GM21423 (cell line): Measurements from ENCODE around the gene ENOSF1.

Experiments
- ATAC-seq: cut with Tn5 transposase; IDR thresholded peaks from one replicate; pipeline ENCODE4 v1.9.1; 2021; ENCODE audit warnings: mild to moderate bottlenecking, moderate library complexity; ENCODE audit not compliant: unreplicated experiment

The ENOSF1 gene

GRCh38 chr18:644395-645004 is 67.9 kb downstream of the ENOSF1 start:
- peak; percentile 44 for ATAC-seq

GRCh38 chr18:641224-641623 is 71.2 kb downstream of the ENOSF1 start:
- no peak for ATAC-seq

- ATAC-seq: no peak
Observed at GRCh38 chr18:635171-635570, 77.3 kb downstream of the ENOSF1 start.

GRCh38 chr18:634551-635045 is 77.8 kb downstream of the ENOSF1 start:
- no peak for ATAC-seq

- ATAC-seq: no peak
Observed at GRCh38 chr18:631560-631959, 80.9 kb downstream of the ENOSF1 start.

GRCh38 chr18:629269-630150 is 82.9 kb downstream of the ENOSF1 start:
- no peak for ATAC-seq

GRCh38 chr18:627231-627630 is 85.2 kb downstream of the ENOSF1 start:
- ATAC-seq: no peak

GRCh38 chr18:623761-624620 is 88.4 kb downstream of the ENOSF1 start:
- no peak for ATAC-seq

GRCh38 chr18:622289-622688 is 90.1 kb downstream of the ENOSF1 start:
- ATAC-seq: no peak

- no peak for ATAC-seq
Observed at GRCh38 chr18:621291-622043, 91.0 kb downstream of the ENOSF1 start.
